B cell (primary cell): ENCODE measurements around the gene SH3RF1. TPM values are rescaled to one million over a fixed set of nuclear protein-coding genes. Genes with fewer than 3 reads are reported as not detected.

Experiments
- ATAC-seq: fragments of 200-7000 bp; cut with Tn5 transposase; one replicate; pipeline ENCODE4 v1.10.0; 2021; ENCODE audit warnings: low read depth, mild to moderate bottlenecking, moderate number of reproducible peaks, moderate library complexity
- CTCF ChIA-PET: fragments of 350-600 bp; sonication (Branson Sonifier 250); formaldehyde crosslinking; loops from one replicate; lab custom pipeline; 2021; ENCODE audit warnings: antibody characterized with exemption, inconsistent platforms; lab: Charles Lee
- POLR2A ChIA-PET: fragments of 350-600 bp; sonication (Branson Sonifier 250); formaldehyde crosslinking; loops from one replicate; lab custom pipeline; 2021; ENCODE audit warnings: antibody characterized with exemption; lab: Charles Lee
- DNase-seq: peaks from one replicate; pipeline ENCODE4 v3.0.0; 2013
- H2AFZ ChIP-seq: 2 replicates; pipeline ENCODE4 v1.6.1; 2012; ENCODE audit warnings: mild to moderate bottlenecking, low read depth, low read length; ENCODE audit not compliant: insufficient read depth, poor library complexity, severe bottlenecking
- H3K27ac ChIP-seq, 2 donors: 1 replicate in 1 of 2; 2 replicates in 1 of 2; pipeline ENCODE4 v1.5.1; 2012 to 2013; ENCODE audit warnings: low read length in 2 of 2, mild to moderate bottlenecking in 2 of 2, moderate library complexity in 1 of 2
- H3K27me3 ChIP-seq, 4 experiments: fragments of 200-600 bp in 1 of 4; sonication (generic) in 1 of 4; replicated peaks in 1 of 4; 1 replicate in 2 of 4; 2 replicates in 2 of 4; pipeline versions ENCODE4 v1.6.1 to v1.7.0; 2013 to 2016; ENCODE audit warnings: low read length in 3 of 4, mild to moderate bottlenecking in 2 of 4, mixed read lengths in 1 of 4, moderate library complexity in 1 of 4; ENCODE audit not compliant: insufficient read depth in 4 of 4, control insufficient read depth in 3 of 4; ENCODE audit errors: control extremely low read depth in 1 of 4
- H3K36me3 ChIP-seq, 2 experiments: replicated peaks in 1 of 2; 1 replicate in 1 of 2; 2 replicates in 1 of 2; pipeline versions ENCODE4 v1.6.1 to v1.7.1; 2013; ENCODE audit warnings: low read length in 1 of 2; ENCODE audit not compliant: insufficient read depth in 2 of 2, control insufficient read depth in 1 of 2; ENCODE audit errors: control extremely low read depth in 1 of 2, extremely low read depth in 1 of 2
- H3K4me1 ChIP-seq, 2 donors: fragments of 200-600 bp in 1 of 2; sonication (generic) in 1 of 2; 1 replicate in 1 of 2; 2 replicates in 1 of 2; pipeline versions ENCODE4 v1.5.1 to v1.6.1; 2013 to 2017; ENCODE audit warnings: low read length in 2 of 2; ENCODE audit not compliant: control insufficient read depth in 2 of 2, insufficient read depth in 2 of 2
- H3K4me2 ChIP-seq: replicated peaks from 2 replicates; pipeline ENCODE3; 2012; ENCODE audit warnings: mild to moderate bottlenecking, low read depth, low read length; ENCODE audit not compliant: poor library complexity, severe bottlenecking
- H3K4me3 ChIP-seq, 5 experiments: fragments of 200-600 bp in 1 of 5; sonication (generic) in 1 of 5; 1 replicate in 3 of 5; 2 replicates in 2 of 5; pipeline versions ENCODE4 v1.5.1 to v1.7.0; 2011 to 2016; ENCODE audit warnings: low read length in 4 of 5, mild to moderate bottlenecking in 4 of 5, low read depth in 2 of 5, control low read depth in 1 of 5, moderate library complexity in 1 of 5; ENCODE audit not compliant: insufficient read depth in 1 of 5; ENCODE audit errors: control extremely low read depth in 1 of 5, extremely low read depth in 1 of 5
- H3K79me2 ChIP-seq: fragments of 200-600 bp; sonication (generic); one replicate; pipeline ENCODE4 v1.6.0; 2016; ENCODE audit warnings: low read length; ENCODE audit not compliant: control insufficient read depth, insufficient read depth
- H3K9ac ChIP-seq: fragments of 200-600 bp; sonication (generic); 2 replicates; pipeline ENCODE4 v1.6.1; 2017; ENCODE audit warnings: mild to moderate bottlenecking, low read length, moderate library complexity
- H3K9me3 ChIP-seq, 3 donors: one replicate each; pipeline versions ENCODE4 v1.6.1 to v1.7.1; 2013; ENCODE audit warnings: low read length in 2 of 3; ENCODE audit not compliant: control insufficient read depth in 2 of 3, insufficient read depth in 1 of 3; ENCODE audit errors: control extremely low read depth in 1 of 3
- H4K20me1 ChIP-seq: 2 replicates; pipeline ENCODE4 v1.6.0; 2012; ENCODE audit warnings: mild to moderate bottlenecking, low read length; ENCODE audit not compliant: insufficient read depth, control insufficient read depth, poor library complexity, severe bottlenecking
- H3K27ac Mint-ChIP-seq: one replicate; pipeline ENCODE4 v1.8.0; 2021; ENCODE audit warnings: mixed read lengths
- H3K27me3 Mint-ChIP-seq: one replicate; pipeline ENCODE4 v1.8.0; 2021; ENCODE audit warnings: mixed read lengths
- H3K4me1 Mint-ChIP-seq: one replicate; pipeline ENCODE4 v1.8.0; 2021; ENCODE audit warnings: mixed read lengths
- H3K4me3 Mint-ChIP-seq: one replicate; pipeline ENCODE4 v1.8.0; 2021; ENCODE audit warnings: mixed read lengths
- H3K9me3 Mint-ChIP-seq: one replicate; pipeline ENCODE4 v1.8.0; 2022; ENCODE audit warnings: mixed read lengths; ENCODE audit not compliant: insufficient read depth
- CTCF ChIP-seq: fragments of 200-600 bp; IDR thresholded peaks from one replicate; pipeline ENCODE4 v1.8.0; 2022; ENCODE audit warnings: antibody characterized with exemption, mild to moderate bottlenecking
- EZH2 ChIP-seq: IDR thresholded peaks from 2 replicates; pipeline ENCODE4 v1.6.1; 2012; ENCODE audit warnings: borderline replicate concordance, low read depth, mild to moderate bottlenecking, moderate library complexity, low read length; ENCODE audit not compliant: insufficient read depth, poor library complexity, severe bottlenecking
- WGBS: methylation state at CpG from one replicate; pipeline ENCODE4 v1.1.5; 2013; ENCODE audit warnings: missing lambda C conversion rate; ENCODE audit not compliant: insufficient coverage; 5-methylcytosine and 5-hydroxymethylcytosine counted together
- intact Hi-C: fragments of 100-400 bp; cut with micrococcal nuclease; formaldehyde crosslinking; loops from one replicate; pipeline ENCODE4 v1.10.0; 2022
- polyA plus RNA-seq: library from polyadenylated mRNA; depleted of rRNA; stranded (reverse); fragments of >200 nt; gene quantifications from 2 replicates; pipeline ENCODE4 v1.2.3, GENCODE V29; 2012
- total RNA-seq, 2 donors: library from RNA; stranded (reverse); fragments of 120-200 nt in 1 of 2; gene quantifications; 1 replicate in 1 of 2; 2 replicates in 1 of 2; pipeline versions ENCODE4 v1.2.3 to v1.2.4, GENCODE V29; 2013 to 2022

The SH3RF1 gene
- total and polyA plus RNA-seq, 2 donors (not counting 1 experiment from before 2014, with no cell fraction given): 2.0 to 5.4 TPM

- Mint-ChIP-seq H3K4me1 (no peaks in the 10 kb centered on the region), H3K27me3 (no peaks in the 10 kb centered on the region), H3K4me3 (no peak overlapping the region), H3K9me3 (no peaks in the 10 kb centered on the region), H3K27ac (no peak overlapping the region)
- ChIA-PET POLR2A (no interaction called here), CTCF (no interaction called here)
- TF ChIP-seq EZH2 (no peak), CTCF (no peak)
- H3K9ac ChIP-seq: no peak overlapping the region
- intact Hi-C loops: no loop called here
- no peaks in the 10 kb centered on the region for H3K79me2 ChIP-seq
- DNase-seq: no peak
- no peaks in the 10 kb centered on the region for H4K20me1 ChIP-seq
- ATAC-seq: no peak
- peaks cover 0 to 5% of the 10 kb centered on the region in 2 experiments for H3K36me3 ChIP-seq
- H3K27me3 ChIP-seq: no peaks in the 10 kb centered on the region
- H3K9me3 ChIP-seq: no peaks in the 10 kb centered on the region
- no peak overlapping the region for H2AFZ ChIP-seq
- H3K4me3 ChIP-seq: no peak overlapping the region
- 100% methylated on average over 2 of the region's 2 CpGs for WGBS
- no peak overlapping the region for H3K27ac ChIP-seq
- no peaks in the 10 kb centered on the region for H3K4me1 ChIP-seq
- H3K4me2 ChIP-seq: no peak overlapping the region
Observed at GRCh38 chr4:169124661-169125060, 146.1 kb downstream of the SH3RF1 start.

- no peak overlapping the region for H3K27ac ChIP-seq
- H3K9me3 ChIP-seq: no peaks in the 10 kb centered on the region
- WGBS: no CpG with 5 or more reads among the region's 2 CpGs
- Mint-ChIP-seq H3K4me1 (no peaks in the 10 kb centered on the region), H3K4me3 (no peak overlapping the region), H3K27ac (no peak overlapping the region), H3K27me3 (no peaks in the 10 kb centered on the region), H3K9me3 (no peaks in the 10 kb centered on the region)
- H3K27me3 ChIP-seq: no peaks in the 10 kb centered on the region
- ATAC-seq (no peak), DNase-seq (no peak)
- no peak for TF ChIP-seq EZH2
- TF ChIP-seq CTCF: no peak
- CTCF ChIA-PET: no interaction called here
- no peaks in the 10 kb centered on the region for H3K79me2 ChIP-seq
- H3K4me3 ChIP-seq: no peak overlapping the region
- POLR2A ChIA-PET: no interaction called here
- H3K36me3 ChIP-seq: peaks cover 0 to 5% of the 10 kb centered on the region in 2 experiments
- H3K4me1 ChIP-seq: no peaks in the 10 kb centered on the region
- no peak overlapping the region for H2AFZ ChIP-seq
- no peaks in the 10 kb centered on the region for H4K20me1 ChIP-seq
- intact Hi-C loops: no loop called here
- no peak overlapping the region for H3K4me2 ChIP-seq
- no peak overlapping the region for H3K9ac ChIP-seq
Observed at GRCh38 chr4:169122422-169122821, 148.3 kb downstream of the SH3RF1 start.
